HepG2 (cell line): Measurements from ENCODE around the gene MTSS2. TPM values are rescaled to one million over a fixed set of nuclear protein-coding genes. Genes with fewer than 3 reads are reported as not detected.

Experiments
- KDM5B ChIP-seq: sonication (generic); formaldehyde crosslinking; IDR thresholded peaks from 2 replicates; pipeline ENCODE4 v1.4.0; 2020; ENCODE audit warnings: missing genetic modification reagents, mild to moderate bottlenecking, borderline replicate concordance
- KLF16 ChIP-seq, 2 experiments: sonication (generic) in 1 of 2; formaldehyde crosslinking in 1 of 2; IDR thresholded peaks; 2 replicates each; pipeline versions ENCODE4 v1.6.1 to v1.8.0; 2016 to 2023; ENCODE audit warnings: missing genetic modification reagents in 2 of 2, missing compliant biosample characterization in 1 of 2
- PHF8 ChIP-seq: sonication (generic); formaldehyde crosslinking; IDR thresholded peaks from 2 replicates; pipeline ENCODE4 v1.5.0; 2020; ENCODE audit warnings: missing genetic modification reagents
- PLRG1 ChIP-seq: fragments of 450-650 bp; conservative IDR thresholded peaks from 2 replicates; pipeline ENCODE4 v1.6.1; 2016
- SALL2 ChIP-seq: sonication (generic); formaldehyde crosslinking; IDR thresholded peaks from 2 replicates; pipeline ENCODE4 v1.8.1; 2023; ENCODE audit warnings: mild to moderate bottlenecking, missing genetic modification reagents, inconsistent platforms
- SP1 ChIP-seq, 2 experiments: fragments of 450-650 bp in 1 of 2; sonication (generic) in 1 of 2; formaldehyde crosslinking in 1 of 2; IDR thresholded peaks; 2 replicates each; pipeline versions ENCODE4 v1.4.0 to v1.6.1; 2016 to 2020; ENCODE audit warnings: missing genetic modification reagents in 1 of 2
- THAP11 ChIP-seq: IDR thresholded peaks from 2 replicates; pipeline ENCODE4 v1.6.1; 2016; ENCODE audit warnings: missing biosample characterization, missing genetic modification reagents
- UBTF ChIP-seq: sonication (generic); formaldehyde crosslinking; IDR thresholded peaks from 2 replicates; pipeline ENCODE4 v1.4.0; 2020; ENCODE audit warnings: mild to moderate bottlenecking, missing genetic modification reagents
- ZNF121 ChIP-seq: sonication (generic); formaldehyde crosslinking; IDR thresholded peaks from 2 replicates; pipeline ENCODE4 v1.5.0; 2020; ENCODE audit warnings: mild to moderate bottlenecking, missing genetic modification reagents
- ZNF263 ChIP-seq: sonication (generic); formaldehyde crosslinking; IDR thresholded peaks from 2 replicates; pipeline ENCODE4 v1.4.0; 2020; ENCODE audit warnings: missing genetic modification reagents
- ZNF558 ChIP-seq: sonication (generic); formaldehyde crosslinking; IDR thresholded peaks from 2 replicates; pipeline ENCODE4 v1.9.0; 2022; ENCODE audit warnings: mild to moderate bottlenecking, missing genetic modification reagents, borderline replicate concordance
- ZXDC ChIP-seq: sonication (generic); formaldehyde crosslinking; IDR thresholded peaks from 2 replicates; pipeline ENCODE4 v1.5.0; 2020; ENCODE audit warnings: mild to moderate bottlenecking, missing genetic modification reagents
- polyA plus RNA-seq, 8 experiments: library from polyadenylated mRNA; depleted of rRNA in 3 of 8; stranded (reverse) in 7 of 8; unstranded in 1 of 8; fragments of >200 nt; fragmentation: Illumina TruSeq in 4 of 8; extraction: Trizol in 4 of 8; gene quantifications; 2 replicates each; pipeline versions ENCODE4 v1.2.1 to v1.2.3, GENCODE V29; 2011 to 2016; ENCODE audit warnings: low read depth in 4 of 8, missing spikeins in 1 of 8, mixed read lengths in 1 of 8; ENCODE audit not compliant: insufficient read depth in 1 of 8
- total RNA-seq, 5 experiments: library from RNA; depleted of rRNA; stranded (reverse); fragments of >200 nt; fragmentation: Illumina TruSeq; extraction: Trizol; gene quantifications; 2 replicates each; pipeline ENCODE4 v1.2.3, GENCODE V29; 2016; ENCODE audit warnings: low read depth in 1 of 5
- TF ChIP-seq, protein P1 (sequence below): sonication (generic); formaldehyde crosslinking; IDR thresholded peaks from 2 replicates; pipeline ENCODE4 v1.4.0; 2020; ENCODE audit warnings: missing genetic modification reagents
- TF ChIP-seq, protein P2 (sequence below): sonication (generic); formaldehyde crosslinking; IDR thresholded peaks from 2 replicates; pipeline ENCODE4 v1.5.1; 2020; ENCODE audit warnings: mild to moderate bottlenecking, moderate library complexity, missing genetic modification reagents
- TF ChIP-seq, protein P3 (sequence below): sonication (generic); formaldehyde crosslinking; IDR thresholded peaks from 2 replicates; pipeline ENCODE4 v1.5.1; 2020; ENCODE audit warnings: missing genetic modification reagents, mild to moderate bottlenecking, borderline replicate concordance
- TF ChIP-seq, protein P4 (sequence below): sonication (generic); formaldehyde crosslinking; IDR thresholded peaks from 2 replicates; pipeline ENCODE4 v1.5.0; 2020; ENCODE audit warnings: missing genetic modification reagents

Gene MTSS2
- total and polyA plus RNA-seq, 2 of the 13 experiments (the other 11 are each of a cell fraction or from before 2014, with no cell fraction given) = 132 to 242 TPM

DNA sequence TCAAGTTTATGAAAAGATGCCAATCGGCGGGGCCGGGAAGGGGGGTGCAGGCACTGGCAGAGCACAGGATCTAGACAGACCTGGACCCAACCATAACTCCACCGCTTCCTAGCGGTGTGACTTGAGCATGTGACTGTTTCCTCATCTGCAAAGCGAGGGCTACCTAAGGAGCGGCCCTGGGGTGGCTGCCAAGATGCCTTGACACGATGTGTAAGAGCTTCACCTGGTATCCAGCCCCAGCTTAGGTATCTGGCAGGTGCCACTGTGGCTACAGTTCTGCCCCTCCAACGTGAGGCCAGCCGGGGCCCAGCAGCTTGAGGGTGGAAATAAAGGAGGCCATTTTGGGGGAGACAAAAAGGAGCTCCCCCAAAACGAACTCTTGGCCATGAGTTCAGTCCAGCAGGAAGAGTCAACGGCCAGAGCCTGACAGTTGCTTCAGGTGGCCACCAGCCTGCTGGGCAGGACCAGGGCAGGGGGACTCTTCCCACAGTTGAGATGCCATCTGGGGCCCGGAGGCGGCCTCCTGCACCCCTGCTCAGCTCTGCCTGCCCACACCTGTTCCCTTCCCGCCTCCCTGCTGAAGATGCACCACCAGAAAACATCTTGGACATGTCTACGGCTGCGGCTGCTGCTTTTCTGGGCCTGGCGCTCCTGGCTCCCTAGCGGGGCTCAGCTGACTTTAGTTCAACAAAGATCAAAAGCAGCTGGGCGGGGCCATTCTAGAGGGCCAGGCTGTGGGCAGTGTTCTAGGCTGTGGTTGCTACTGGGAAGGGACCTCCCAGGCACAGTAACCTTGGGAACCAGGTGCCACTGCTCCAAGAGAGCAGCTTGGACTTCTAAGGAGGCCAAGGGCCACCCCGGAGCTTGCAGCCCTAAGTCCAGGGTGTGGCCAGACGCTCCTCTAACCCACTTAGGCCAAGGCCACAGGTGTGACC is 3.4 kb upstream of the MTSS2 start (continued):
- TF ChIP-seq SALL2 (CRISPR knock-in tag) (0 out of 2 replicates have a peak, but pooled peaks have one; percentile 63), SP1 (IDR thresholded peaks at IDR 0.05) (no peak), SP1 (CRISPR knock-in tag; IDR thresholded peaks at IDR 0.05) (peak; percentile 56), KLF16 (CRISPR knock-in tag; IDR thresholded peaks at IDR 0.05) (no peak), ZNF263 (CRISPR knock-in tag) (peak; percentile 42; the same call in 1 of the 2 replicates), THAP11 (CRISPR knock-in tag) (peak; percentile 44; the same call in 1 of the 2 replicates), ZXDC (CRISPR knock-in tag) (no peak), PHF8 (CRISPR knock-in tag) (peak; percentile 39), ZNF558 (CRISPR knock-in tag) (no peak), ZNF121 (peak; percentile 48; the same call in 1 of the 2 replicates), UBTF (CRISPR knock-in tag) (no peak), KDM5B (peak; percentile 56; the same call in 1 of the 2 replicates), PLRG1 (no peak)
- TF ChIP-seq, protein P1, sequence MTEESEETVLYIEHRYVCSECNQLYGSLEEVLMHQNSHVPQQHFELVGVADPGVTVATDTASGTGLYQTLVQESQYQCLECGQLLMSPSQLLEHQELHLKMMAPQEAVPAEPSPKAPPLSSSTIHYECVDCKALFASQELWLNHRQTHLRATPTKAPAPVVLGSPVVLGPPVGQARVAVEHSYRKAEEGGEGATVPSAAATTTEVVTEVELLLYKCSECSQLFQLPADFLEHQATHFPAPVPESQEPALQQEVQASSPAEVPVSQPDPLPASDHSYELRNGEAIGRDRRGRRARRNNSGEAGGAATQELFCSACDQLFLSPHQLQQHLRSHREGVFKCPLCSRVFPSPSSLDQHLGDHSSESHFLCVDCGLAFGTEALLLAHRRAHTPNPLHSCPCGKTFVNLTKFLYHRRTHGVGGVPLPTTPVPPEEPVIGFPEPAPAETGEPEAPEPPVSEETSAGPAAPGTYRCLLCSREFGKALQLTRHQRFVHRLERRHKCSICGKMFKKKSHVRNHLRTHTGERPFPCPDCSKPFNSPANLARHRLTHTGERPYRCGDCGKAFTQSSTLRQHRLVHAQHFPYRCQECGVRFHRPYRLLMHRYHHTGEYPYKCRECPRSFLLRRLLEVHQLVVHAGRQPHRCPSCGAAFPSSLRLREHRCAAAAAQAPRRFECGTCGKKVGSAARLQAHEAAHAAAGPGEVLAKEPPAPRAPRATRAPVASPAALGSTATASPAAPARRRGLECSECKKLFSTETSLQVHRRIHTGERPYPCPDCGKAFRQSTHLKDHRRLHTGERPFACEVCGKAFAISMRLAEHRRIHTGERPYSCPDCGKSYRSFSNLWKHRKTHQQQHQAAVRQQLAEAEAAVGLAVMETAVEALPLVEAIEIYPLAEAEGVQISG (CRISPR knock-in tag) = peak; percentile 70
- TF ChIP-seq, protein P2, sequence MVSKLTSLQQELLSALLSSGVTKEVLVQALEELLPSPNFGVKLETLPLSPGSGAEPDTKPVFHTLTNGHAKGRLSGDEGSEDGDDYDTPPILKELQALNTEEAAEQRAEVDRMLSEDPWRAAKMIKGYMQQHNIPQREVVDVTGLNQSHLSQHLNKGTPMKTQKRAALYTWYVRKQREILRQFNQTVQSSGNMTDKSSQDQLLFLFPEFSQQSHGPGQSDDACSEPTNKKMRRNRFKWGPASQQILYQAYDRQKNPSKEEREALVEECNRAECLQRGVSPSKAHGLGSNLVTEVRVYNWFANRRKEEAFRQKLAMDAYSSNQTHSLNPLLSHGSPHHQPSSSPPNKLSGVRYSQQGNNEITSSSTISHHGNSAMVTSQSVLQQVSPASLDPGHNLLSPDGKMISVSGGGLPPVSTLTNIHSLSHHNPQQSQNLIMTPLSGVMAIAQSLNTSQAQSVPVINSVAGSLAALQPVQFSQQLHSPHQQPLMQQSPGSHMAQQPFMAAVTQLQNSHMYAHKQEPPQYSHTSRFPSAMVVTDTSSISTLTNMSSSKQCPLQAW (CRISPR knock-in tag) = peak; percentile 67; the same call in 1 of the 2 replicates
- TF ChIP-seq, protein P3, sequence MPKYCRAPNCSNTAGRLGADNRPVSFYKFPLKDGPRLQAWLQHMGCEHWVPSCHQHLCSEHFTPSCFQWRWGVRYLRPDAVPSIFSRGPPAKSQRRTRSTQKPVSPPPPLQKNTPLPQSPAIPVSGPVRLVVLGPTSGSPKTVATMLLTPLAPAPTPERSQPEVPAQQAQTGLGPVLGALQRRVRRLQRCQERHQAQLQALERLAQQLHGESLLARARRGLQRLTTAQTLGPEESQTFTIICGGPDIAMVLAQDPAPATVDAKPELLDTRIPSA (CRISPR knock-in tag) = no peak
- TF ChIP-seq, protein P4, sequence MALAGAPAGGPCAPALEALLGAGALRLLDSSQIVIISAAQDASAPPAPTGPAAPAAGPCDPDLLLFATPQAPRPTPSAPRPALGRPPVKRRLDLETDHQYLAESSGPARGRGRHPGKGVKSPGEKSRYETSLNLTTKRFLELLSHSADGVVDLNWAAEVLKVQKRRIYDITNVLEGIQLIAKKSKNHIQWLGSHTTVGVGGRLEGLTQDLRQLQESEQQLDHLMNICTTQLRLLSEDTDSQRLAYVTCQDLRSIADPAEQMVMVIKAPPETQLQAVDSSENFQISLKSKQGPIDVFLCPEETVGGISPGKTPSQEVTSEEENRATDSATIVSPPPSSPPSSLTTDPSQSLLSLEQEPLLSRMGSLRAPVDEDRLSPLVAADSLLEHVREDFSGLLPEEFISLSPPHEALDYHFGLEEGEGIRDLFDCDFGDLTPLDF = 0 out of 2 replicates have a peak, but pooled peaks have one; percentile 49
